ENCODE results near the gene RBP4. TPM values are rescaled to one million over a fixed set of nuclear protein-coding genes. Genes with fewer than 3 reads are reported as not detected.

Gene RBP4
- polyA plus RNA-seq, 1 of the 3 experiments (the other 2 are of a cell fraction), result not detected

DNA sequence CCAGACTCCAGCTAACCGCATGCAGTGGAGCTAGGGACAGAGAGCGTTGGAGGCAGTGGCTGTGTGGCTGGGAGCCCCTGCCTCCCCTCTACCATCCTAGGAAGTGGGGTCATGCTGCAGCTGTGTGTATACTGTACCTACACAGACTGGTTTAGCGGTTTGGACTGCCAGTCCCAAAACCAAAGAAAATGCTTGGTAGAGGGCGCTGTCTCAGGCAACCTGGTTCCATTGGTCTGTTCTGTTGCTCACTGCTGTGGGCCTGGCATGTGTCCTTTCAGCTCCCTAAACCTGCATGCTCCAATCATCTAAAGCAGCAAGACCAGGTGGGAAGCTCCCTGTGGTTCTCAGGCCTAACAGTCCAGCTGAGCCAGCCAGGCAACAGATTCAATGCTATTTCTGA, 4.5 kb downstream of the RBP4 start:
- WGBS (ENCODE audit: low lambda C conversion rate), result 82% methylated on average over 4 of the region's 4 CpGs
- Histone ChIP-seq H3K36me3 (replicated peaks in 1 of 2; ENCODE audit: control insufficient read depth in 1 of 2, insufficient read depth in 2 of 2, low read length in 1 of 2) (no peaks in the 10 kb centered on the region), H3K4me2 (no peak overlapping the region), H3K27me3 (ENCODE audit: insufficient read depth) (peaks cover 9% of the 10 kb centered on the region; the same call in 1 of the 2 replicates), H3K4me3 (ENCODE audit: low read depth in 2 of 2, low read length in 1 of 2) (no peak overlapping the region), H3K9ac (no peak overlapping the region), H3K27ac (ENCODE audit: low read depth in 2 of 2, low read length in 1 of 2) (no peak overlapping the region), H3F3A (replicated peaks; ENCODE audit: insufficient read depth) (no peaks in the 10 kb centered on the region), H4K20me1 (ENCODE audit: insufficient read depth) (no peaks in the 10 kb centered on the region), H2AFZ (ENCODE audit: low read depth) (no peak overlapping the region), H3K9me3 (no peaks in the 10 kb centered on the region), H3K4me1 (ENCODE audit: control insufficient read depth in 1 of 2, insufficient read depth in 2 of 2, low read depth in 1 of 2, low read length in 1 of 2) (peaks cover 0 to 5% of the 10 kb centered on the region in 2 experiments; a peak in 1 of 4 replicates), H3K9me2 (no peaks in the 10 kb centered on the region), H3K79me2 (ENCODE audit: insufficient read depth) (no peaks in the 10 kb centered on the region)
- no peak for DNase-seq
- ChIA-PET POLR2A (no interaction called here), CTCF (no interaction called here)
- TF ChIP-seq POLR2AphosphoS5 (IDR thresholded peaks at IDR 0.05; ENCODE audit: low read depth, low read length), result no peak
- TF ChIP-seq MEF2A (IDR thresholded peaks at IDR 0.05; ENCODE audit: borderline replicate concordance, low read depth), result no peak
- peak; percentile 16; the same call in 1 of the 2 replicates for TF ChIP-seq CTCF (IDR thresholded peaks at IDR 0.05)
- TF ChIP-seq, protein P1, sequence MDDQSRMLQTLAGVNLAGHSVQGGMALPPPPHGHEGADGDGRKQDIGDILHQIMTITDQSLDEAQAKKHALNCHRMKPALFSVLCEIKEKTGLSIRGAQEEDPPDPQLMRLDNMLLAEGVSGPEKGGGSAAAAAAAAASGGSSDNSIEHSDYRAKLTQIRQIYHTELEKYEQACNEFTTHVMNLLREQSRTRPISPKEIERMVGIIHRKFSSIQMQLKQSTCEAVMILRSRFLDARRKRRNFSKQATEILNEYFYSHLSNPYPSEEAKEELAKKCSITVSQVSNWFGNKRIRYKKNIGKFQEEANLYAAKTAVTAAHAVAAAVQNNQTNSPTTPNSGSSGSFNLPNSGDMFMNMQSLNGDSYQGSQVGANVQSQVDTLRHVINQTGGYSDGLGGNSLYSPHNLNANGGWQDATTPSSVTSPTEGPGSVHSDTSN (IDR thresholded peaks at IDR 0.05), result no peak
- TF ChIP-seq, protein P2, sequence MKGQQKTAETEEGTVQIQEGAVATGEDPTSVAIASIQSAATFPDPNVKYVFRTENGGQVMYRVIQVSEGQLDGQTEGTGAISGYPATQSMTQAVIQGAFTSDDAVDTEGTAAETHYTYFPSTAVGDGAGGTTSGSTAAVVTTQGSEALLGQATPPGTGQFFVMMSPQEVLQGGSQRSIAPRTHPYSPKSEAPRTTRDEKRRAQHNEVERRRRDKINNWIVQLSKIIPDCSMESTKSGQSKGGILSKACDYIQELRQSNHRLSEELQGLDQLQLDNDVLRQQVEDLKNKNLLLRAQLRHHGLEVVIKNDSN (IDR thresholded peaks at IDR 0.05; ENCODE audit: borderline replicate concordance, low read depth), result no peak
- no peak for TF ChIP-seq CHD2 (IDR thresholded peaks at IDR 0.05; ENCODE audit: low read length, partially characterized antibody)

GRCh38 chr10:93595378-93596161, 5.5 kb downstream of the RBP4 start:
- Histone ChIP-seq H3K4me3 (ENCODE audit: low read depth in 2 of 2, low read length in 1 of 2) (no peak overlapping the region), H3K79me2 (ENCODE audit: insufficient read depth) (no peaks in the 10 kb centered on the region), H4K20me1 (ENCODE audit: insufficient read depth) (no peaks in the 10 kb centered on the region), H3K9ac (no peak overlapping the region), H2AFZ (ENCODE audit: low read depth) (no peak overlapping the region), H3K27ac (ENCODE audit: low read depth in 2 of 2, low read length in 1 of 2) (no peak overlapping the region), H3K27me3 (ENCODE audit: insufficient read depth) (peaks cover 6% of the 10 kb centered on the region; the same call in 1 of the 2 replicates), H3F3A (replicated peaks; ENCODE audit: insufficient read depth) (no peaks in the 10 kb centered on the region), H3K4me1 (ENCODE audit: control insufficient read depth in 1 of 2, insufficient read depth in 2 of 2, low read depth in 1 of 2, low read length in 1 of 2) (peaks cover 0 to 2% of the 10 kb centered on the region in 2 experiments; a peak in 1 of 4 replicates), H3K9me3 (no peaks in the 10 kb centered on the region), H3K36me3 (replicated peaks in 1 of 2; ENCODE audit: control insufficient read depth in 1 of 2, insufficient read depth in 2 of 2, low read length in 1 of 2) (no peaks in the 10 kb centered on the region), H3K4me2 (no peak overlapping the region), H3K9me2 (no peaks in the 10 kb centered on the region)
- TF ChIP-seq RAD21 (IDR thresholded peaks at IDR 0.05; ENCODE audit: low read length) (no peak), RXRA (IDR thresholded peaks at IDR 0.05; ENCODE audit: borderline replicate concordance, low read depth) (no peak), TAF1 (IDR thresholded peaks at IDR 0.05; ENCODE audit: borderline replicate concordance, low read depth, low read length) (no peak), RFX5 (IDR thresholded peaks at IDR 0.05; ENCODE audit: low read length) (no peak), CHD2 (IDR thresholded peaks at IDR 0.05; ENCODE audit: low read length, partially characterized antibody) (no peak), YY1 (IDR thresholded peaks at IDR 0.05; ENCODE audit: low read depth) (no peak), EZH2phosphoT487 (IDR thresholded peaks at IDR 0.05; ENCODE audit: borderline replicate concordance, low read depth) (no peak), FOSL2 (IDR thresholded peaks at IDR 0.05; ENCODE audit: borderline replicate concordance, low read depth) (no peak), MAX (IDR thresholded peaks at IDR 0.05; ENCODE audit: low read depth) (no peak), TEAD4 (IDR thresholded peaks at IDR 0.05; ENCODE audit: borderline replicate concordance, insufficient read depth) (no peak), GABPA (IDR thresholded peaks at IDR 0.05; ENCODE audit: low read depth) (no peak), FOXM1 (IDR thresholded peaks at IDR 0.05; ENCODE audit: low read depth) (no peak), ELF1 (IDR thresholded peaks at IDR 0.05) (no peak), MEF2A (IDR thresholded peaks at IDR 0.05; ENCODE audit: borderline replicate concordance, low read depth) (no peak), SIN3A (IDR thresholded peaks at IDR 0.05; ENCODE audit: borderline replicate concordance, low read depth, low read length) (no peak), RCOR1 (IDR thresholded peaks at IDR 0.05; ENCODE audit: low read length) (no peak), NFIC (IDR thresholded peaks at IDR 0.05; ENCODE audit: borderline replicate concordance) (no peak)
- TF ChIP-seq, protein P1 (IDR thresholded peaks at IDR 0.05), result no peak
- CTCF ChIA-PET, result no interaction called here
- DNase-seq, result no peak
- POLR2A ChIA-PET, result no interaction called here
- 49% methylated on average over 4 of the region's 5 CpGs for WGBS (ENCODE audit: low lambda C conversion rate)
